ENCODE measurements around the gene ROBO1. TPM values are rescaled to one million over a fixed set of nuclear protein-coding genes. Genes with fewer than 3 reads are reported as not detected.

The ROBO1 gene
- total and polyA plus RNA-seq, 2 experiments from 2014 or later = 29.3 to 171 TPM

DNA sequence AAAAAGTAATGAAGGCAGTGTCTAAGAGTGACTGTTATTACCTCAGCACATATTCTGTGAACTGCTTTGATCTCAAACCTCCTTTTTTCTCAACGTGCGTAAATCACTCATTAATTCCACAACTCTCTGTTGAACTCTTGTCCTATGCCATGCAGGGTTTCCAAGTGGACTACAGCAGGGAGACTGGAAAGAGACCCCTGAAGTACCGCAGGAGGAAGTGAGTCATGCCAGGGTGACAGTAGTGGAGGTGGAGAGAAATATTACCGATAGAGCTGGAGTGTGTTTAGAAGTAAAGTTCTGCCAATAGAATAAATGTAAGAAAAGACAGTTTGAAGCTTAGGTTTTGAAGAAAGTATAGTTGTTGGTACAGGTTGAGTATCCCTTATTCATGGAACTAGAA, 908.9 kb downstream of the ROBO1 start:
- no peak for DNase-seq (ENCODE audit: low read depth in 1 of 2, low spot score in 1 of 2)
- no peaks in the 10 kb centered on the region for H3K36me3 ChIP-seq
- TF ChIP-seq, protein P1, sequence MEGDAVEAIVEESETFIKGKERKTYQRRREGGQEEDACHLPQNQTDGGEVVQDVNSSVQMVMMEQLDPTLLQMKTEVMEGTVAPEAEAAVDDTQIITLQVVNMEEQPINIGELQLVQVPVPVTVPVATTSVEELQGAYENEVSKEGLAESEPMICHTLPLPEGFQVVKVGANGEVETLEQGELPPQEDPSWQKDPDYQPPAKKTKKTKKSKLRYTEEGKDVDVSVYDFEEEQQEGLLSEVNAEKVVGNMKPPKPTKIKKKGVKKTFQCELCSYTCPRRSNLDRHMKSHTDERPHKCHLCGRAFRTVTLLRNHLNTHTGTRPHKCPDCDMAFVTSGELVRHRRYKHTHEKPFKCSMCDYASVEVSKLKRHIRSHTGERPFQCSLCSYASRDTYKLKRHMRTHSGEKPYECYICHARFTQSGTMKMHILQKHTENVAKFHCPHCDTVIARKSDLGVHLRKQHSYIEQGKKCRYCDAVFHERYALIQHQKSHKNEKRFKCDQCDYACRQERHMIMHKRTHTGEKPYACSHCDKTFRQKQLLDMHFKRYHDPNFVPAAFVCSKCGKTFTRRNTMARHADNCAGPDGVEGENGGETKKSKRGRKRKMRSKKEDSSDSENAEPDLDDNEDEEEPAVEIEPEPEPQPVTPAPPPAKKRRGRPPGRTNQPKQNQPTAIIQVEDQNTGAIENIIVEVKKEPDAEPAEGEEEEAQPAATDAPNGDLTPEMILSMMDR (IDR thresholded peaks at IDR 0.05; ENCODE audit: low read depth, low read length) = no peak
- peaks cover 17% of the 10 kb centered on the region for H3K4me1 ChIP-seq (ENCODE audit: low read depth)
- H3K9me3 ChIP-seq (ENCODE audit: low read depth) = no peaks in the 10 kb centered on the region
- H3K27ac ChIP-seq = no peak overlapping the region
- no peaks in the 10 kb centered on the region for H3K27me3 ChIP-seq
- H3K4me3 ChIP-seq = no peak overlapping the region

DNA sequence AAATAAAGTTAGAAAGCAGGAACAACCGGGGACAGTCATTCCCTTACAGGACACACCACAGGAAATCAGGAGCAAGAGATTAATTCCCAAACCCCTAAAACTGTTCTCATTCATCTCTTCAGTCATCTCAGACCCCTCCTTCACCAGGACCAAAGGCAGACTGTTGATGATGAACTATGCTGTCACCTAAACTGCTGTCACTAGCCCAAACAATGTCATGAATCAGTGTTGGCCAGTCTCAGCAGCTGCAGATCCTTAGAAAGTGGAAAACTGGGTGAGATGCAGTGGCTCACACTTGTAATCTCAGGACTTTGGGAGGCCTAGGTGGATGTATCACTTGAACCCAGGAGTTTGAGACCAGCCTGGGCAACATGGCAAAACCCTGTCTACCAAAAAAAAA, 909.6 kb downstream of the ROBO1 start:
- Histone ChIP-seq H3K9me3 (ENCODE audit: low read depth) (no peaks in the 10 kb centered on the region), H3K4me1 (ENCODE audit: low read depth) (peaks cover 17% of the 10 kb centered on the region), H3K4me3 (no peak overlapping the region), H3K27me3 (no peaks in the 10 kb centered on the region), H3K36me3 (no peaks in the 10 kb centered on the region), H3K27ac (peak overlapping the region; percentile 27)
- TF ChIP-seq, protein P1 (IDR thresholded peaks at IDR 0.05; ENCODE audit: low read depth, low read length) = no peak
- DNase-seq (ENCODE audit: low read depth in 1 of 2, low spot score in 1 of 2) = no peak

DNA sequence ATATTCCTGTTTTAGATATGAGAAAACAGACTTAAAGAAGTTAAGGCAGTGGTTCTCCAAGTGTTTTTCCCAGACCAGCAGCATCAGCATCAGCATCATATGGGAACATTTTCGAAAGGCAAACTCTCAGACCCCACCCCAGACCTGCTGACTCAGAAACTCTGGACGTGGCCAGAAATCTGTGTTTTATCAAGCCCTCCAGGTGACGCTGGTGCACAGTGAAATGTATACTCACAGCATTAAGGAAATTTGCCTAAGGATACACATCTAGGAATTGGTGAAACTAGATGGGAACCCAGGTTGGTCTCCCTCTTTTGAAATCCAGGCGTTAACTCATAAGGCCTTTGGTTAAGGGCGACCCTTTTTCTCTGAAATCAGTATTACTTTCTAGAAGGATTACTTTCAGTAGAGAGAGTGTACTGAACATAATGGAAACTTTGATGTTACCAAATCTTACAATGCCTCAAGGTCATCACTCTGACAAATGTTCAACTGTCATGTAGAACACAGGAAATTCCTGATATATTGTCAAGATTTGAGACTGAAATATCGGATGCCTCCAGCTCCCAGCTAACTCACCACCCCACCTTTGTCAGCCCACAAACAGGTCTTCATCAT, 910.2 kb downstream of the ROBO1 start:
- TF ChIP-seq, protein P1 (IDR thresholded peaks at IDR 0.05; ENCODE audit: low read depth, low read length) = peak; percentile 37
- Histone ChIP-seq H3K9me3 (ENCODE audit: low read depth) (no peaks in the 10 kb centered on the region), H3K27ac (peak overlapping the region; percentile 27), H3K36me3 (no peaks in the 10 kb centered on the region), H3K27me3 (no peaks in the 10 kb centered on the region), H3K4me1 (ENCODE audit: low read depth) (peaks cover 17% of the 10 kb centered on the region), H3K4me3 (no peak overlapping the region)
- peak in 1 of 2 donors; percentile 64 for DNase-seq (ENCODE audit: low read depth in 1 of 2, low spot score in 1 of 2)

DNA sequence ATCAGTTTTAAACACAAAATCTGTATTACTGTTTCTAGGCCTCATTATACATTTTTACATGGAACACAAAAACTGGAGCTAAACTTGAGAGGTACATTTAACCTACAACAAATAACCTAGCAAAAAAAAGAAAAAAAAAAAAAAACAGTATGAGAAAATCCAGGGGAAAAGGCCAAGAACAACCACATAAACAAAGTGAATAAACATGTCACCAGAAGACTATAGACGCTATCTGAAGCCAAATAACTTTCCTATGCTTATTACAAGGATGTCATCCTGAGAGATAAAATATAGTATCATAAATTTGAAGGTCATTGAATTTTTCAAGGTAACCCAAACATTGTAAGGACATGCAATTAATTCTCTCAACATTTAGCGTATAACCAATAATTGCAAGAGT, 911.6 kb downstream of the ROBO1 start:
- DNase-seq (ENCODE audit: low read depth in 1 of 2, low spot score in 1 of 2) = no peak
- Histone ChIP-seq H3K27ac (no peak overlapping the region), H3K36me3 (no peaks in the 10 kb centered on the region), H3K4me3 (no peak overlapping the region), H3K27me3 (no peaks in the 10 kb centered on the region), H3K4me1 (ENCODE audit: low read depth) (peaks cover 9% of the 10 kb centered on the region), H3K9me3 (ENCODE audit: low read depth) (no peaks in the 10 kb centered on the region)
- TF ChIP-seq, protein P1 (IDR thresholded peaks at IDR 0.05; ENCODE audit: low read depth, low read length) = no peak

DNA sequence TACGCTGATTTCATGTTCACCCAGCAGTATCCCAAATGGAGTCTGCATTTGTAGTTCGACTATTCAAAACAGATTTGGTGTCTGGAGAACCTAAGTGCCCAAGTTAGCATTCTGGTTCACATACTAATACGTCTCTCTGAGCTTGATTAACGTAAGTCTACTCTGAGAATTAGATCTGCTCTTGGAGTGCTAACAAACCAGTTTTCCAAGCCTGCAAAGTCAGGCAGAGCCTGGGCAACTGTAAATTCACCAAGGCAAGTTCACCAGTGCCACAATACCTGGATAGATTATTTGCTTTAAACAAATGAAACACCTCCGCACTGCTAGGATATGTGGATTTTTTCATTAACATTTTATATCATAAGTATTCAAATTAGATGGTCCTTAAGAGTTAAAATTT, 912.6 kb downstream of the ROBO1 start:
- Histone ChIP-seq H3K4me1 (ENCODE audit: low read depth) (peaks cover 9% of the 10 kb centered on the region), H3K36me3 (no peaks in the 10 kb centered on the region), H3K9me3 (ENCODE audit: low read depth) (no peaks in the 10 kb centered on the region), H3K27ac (peak overlapping the region; percentile 46), H3K27me3 (no peaks in the 10 kb centered on the region), H3K4me3 (no peak overlapping the region)
- DNase-seq (ENCODE audit: low read depth in 1 of 2, low spot score in 1 of 2) = no peak
- TF ChIP-seq, protein P1 (IDR thresholded peaks at IDR 0.05; ENCODE audit: low read depth, low read length) = no peak

All from cardiac muscle cell (in vitro differentiated cells and primary cell).